Mammary epithelial cell (primary cell): Measurements from ENCODE around the gene MAGEA9B.

Experiments used
- CTCF ChIP-seq, 2 donors: IDR thresholded peaks in 1 of 2; conservative IDR thresholded peaks in 1 of 2; 2 replicates each; pipeline ENCODE4 v1.5.1; 2011 to 2012; ENCODE audit warnings: inconsistent platforms in 2 of 2, low read length in 2 of 2, mild to moderate bottlenecking in 2 of 2, control low read depth in 1 of 2, low read depth in 1 of 2; ENCODE audit not compliant: insufficient read depth in 1 of 2; ENCODE audit errors: extremely low read depth in 1 of 2
- EZH2 ChIP-seq: IDR thresholded peaks from 2 replicates; pipeline ENCODE4 v1.6.1; 2012; ENCODE audit warnings: low read length, inconsistent platforms, borderline replicate concordance

- TF ChIP-seq CTCF (conservative IDR thresholded peaks at IDR 0.05 in 1 of 2, IDR thresholded peaks at IDR 0.05 in 1 of 2; ENCODE audit: extremely low read depth in 1 of 2, insufficient read depth in 1 of 2, low read depth in 1 of 2, low read length in 2 of 2) (no peak), EZH2 (no peak)
Measured at GRCh38 chrX:149610511-149610910, 23.3 kb upstream of the MAGEA9B start.
